GM23338 (cell line): ENCODE results near the gene CAPN9. TPM values are rescaled to one million over a fixed set of nuclear protein-coding genes. Genes with fewer than 3 reads are reported as not detected.

Experiments
- EZH2 ChIP-seq: fragments of 200-600 bp; sonication (generic); IDR thresholded peaks from one replicate; pipeline ENCODE4 v1.8.0; 2017; ENCODE audit warnings: antibody characterized with exemption, mild to moderate bottlenecking, low read depth; ENCODE audit not compliant: unreplicated experiment
- NANOG ChIP-seq: IDR thresholded peaks from 2 replicates; pipeline ENCODE4 v1.6.1; 2016; ENCODE audit warnings: antibody characterized with exemption, borderline replicate concordance
- STAT1 ChIP-seq: IDR thresholded peaks from one replicate; pipeline ENCODE4 v1.6.1; 2016; ENCODE audit warnings: antibody characterized with exemption; ENCODE audit not compliant: unreplicated experiment
- ZNF114 ChIP-seq: fragments of 250-450 bp; sonication (Bioruptor Pico); IDR thresholded peaks from 2 replicates; pipeline ENCODE4 v1.5.0; 2020; ENCODE audit warnings: mild to moderate bottlenecking, moderate library complexity
- ZNF331 ChIP-seq: fragments of 250-450 bp; sonication (Bioruptor Pico); IDR thresholded peaks from 2 replicates; pipeline ENCODE4 v1.5.0; 2020; ENCODE audit warnings: low read depth, mild to moderate bottlenecking, moderate library complexity
- polyA plus RNA-seq: library from polyadenylated mRNA; unstranded; fragments of >200 nt; fragmentation: Nextera tagmentation; extraction: Ambion mirVana; gene quantifications from 2 replicates; pipeline ENCODE4 v1.2.1, GENCODE V29; 2016
- total RNA-seq: library from RNA; depleted of rRNA; stranded (reverse); fragments of >200 nt; shearing (Covaris generic); gene quantifications from 2 replicates; pipeline ENCODE4 v1.2.3, GENCODE V29; 2014
- TF ChIP-seq, protein P1 (sequence below): fragments of 250-450 bp; sonication (Bioruptor Pico); IDR thresholded peaks from 2 replicates; pipeline ENCODE4 v1.5.0; 2020; ENCODE audit warnings: mild to moderate bottlenecking, moderate library complexity
- TF ChIP-seq, protein P2 (sequence below), 2 experiments: fragments of 200-600 bp in 1 of 2; sonication (generic) in 1 of 2; conservative IDR thresholded peaks; 2 replicates each; pipeline versions ENCODE4 v1.5.1 to v1.6.1; 2016 to 2017; ENCODE audit warnings: antibody characterized with exemption in 2 of 2, low read depth in 2 of 2, mild to moderate bottlenecking in 2 of 2, moderate library complexity in 1 of 2

Gene CAPN9
- total and polyA plus RNA-seq, 2 experiments from 2014 or later: 0.07 TPM; not detected in 1

GRCh38 chr1:230759369-230760065, 12.3 kb downstream of the CAPN9 start (continued):
- TF ChIP-seq, protein P1, sequence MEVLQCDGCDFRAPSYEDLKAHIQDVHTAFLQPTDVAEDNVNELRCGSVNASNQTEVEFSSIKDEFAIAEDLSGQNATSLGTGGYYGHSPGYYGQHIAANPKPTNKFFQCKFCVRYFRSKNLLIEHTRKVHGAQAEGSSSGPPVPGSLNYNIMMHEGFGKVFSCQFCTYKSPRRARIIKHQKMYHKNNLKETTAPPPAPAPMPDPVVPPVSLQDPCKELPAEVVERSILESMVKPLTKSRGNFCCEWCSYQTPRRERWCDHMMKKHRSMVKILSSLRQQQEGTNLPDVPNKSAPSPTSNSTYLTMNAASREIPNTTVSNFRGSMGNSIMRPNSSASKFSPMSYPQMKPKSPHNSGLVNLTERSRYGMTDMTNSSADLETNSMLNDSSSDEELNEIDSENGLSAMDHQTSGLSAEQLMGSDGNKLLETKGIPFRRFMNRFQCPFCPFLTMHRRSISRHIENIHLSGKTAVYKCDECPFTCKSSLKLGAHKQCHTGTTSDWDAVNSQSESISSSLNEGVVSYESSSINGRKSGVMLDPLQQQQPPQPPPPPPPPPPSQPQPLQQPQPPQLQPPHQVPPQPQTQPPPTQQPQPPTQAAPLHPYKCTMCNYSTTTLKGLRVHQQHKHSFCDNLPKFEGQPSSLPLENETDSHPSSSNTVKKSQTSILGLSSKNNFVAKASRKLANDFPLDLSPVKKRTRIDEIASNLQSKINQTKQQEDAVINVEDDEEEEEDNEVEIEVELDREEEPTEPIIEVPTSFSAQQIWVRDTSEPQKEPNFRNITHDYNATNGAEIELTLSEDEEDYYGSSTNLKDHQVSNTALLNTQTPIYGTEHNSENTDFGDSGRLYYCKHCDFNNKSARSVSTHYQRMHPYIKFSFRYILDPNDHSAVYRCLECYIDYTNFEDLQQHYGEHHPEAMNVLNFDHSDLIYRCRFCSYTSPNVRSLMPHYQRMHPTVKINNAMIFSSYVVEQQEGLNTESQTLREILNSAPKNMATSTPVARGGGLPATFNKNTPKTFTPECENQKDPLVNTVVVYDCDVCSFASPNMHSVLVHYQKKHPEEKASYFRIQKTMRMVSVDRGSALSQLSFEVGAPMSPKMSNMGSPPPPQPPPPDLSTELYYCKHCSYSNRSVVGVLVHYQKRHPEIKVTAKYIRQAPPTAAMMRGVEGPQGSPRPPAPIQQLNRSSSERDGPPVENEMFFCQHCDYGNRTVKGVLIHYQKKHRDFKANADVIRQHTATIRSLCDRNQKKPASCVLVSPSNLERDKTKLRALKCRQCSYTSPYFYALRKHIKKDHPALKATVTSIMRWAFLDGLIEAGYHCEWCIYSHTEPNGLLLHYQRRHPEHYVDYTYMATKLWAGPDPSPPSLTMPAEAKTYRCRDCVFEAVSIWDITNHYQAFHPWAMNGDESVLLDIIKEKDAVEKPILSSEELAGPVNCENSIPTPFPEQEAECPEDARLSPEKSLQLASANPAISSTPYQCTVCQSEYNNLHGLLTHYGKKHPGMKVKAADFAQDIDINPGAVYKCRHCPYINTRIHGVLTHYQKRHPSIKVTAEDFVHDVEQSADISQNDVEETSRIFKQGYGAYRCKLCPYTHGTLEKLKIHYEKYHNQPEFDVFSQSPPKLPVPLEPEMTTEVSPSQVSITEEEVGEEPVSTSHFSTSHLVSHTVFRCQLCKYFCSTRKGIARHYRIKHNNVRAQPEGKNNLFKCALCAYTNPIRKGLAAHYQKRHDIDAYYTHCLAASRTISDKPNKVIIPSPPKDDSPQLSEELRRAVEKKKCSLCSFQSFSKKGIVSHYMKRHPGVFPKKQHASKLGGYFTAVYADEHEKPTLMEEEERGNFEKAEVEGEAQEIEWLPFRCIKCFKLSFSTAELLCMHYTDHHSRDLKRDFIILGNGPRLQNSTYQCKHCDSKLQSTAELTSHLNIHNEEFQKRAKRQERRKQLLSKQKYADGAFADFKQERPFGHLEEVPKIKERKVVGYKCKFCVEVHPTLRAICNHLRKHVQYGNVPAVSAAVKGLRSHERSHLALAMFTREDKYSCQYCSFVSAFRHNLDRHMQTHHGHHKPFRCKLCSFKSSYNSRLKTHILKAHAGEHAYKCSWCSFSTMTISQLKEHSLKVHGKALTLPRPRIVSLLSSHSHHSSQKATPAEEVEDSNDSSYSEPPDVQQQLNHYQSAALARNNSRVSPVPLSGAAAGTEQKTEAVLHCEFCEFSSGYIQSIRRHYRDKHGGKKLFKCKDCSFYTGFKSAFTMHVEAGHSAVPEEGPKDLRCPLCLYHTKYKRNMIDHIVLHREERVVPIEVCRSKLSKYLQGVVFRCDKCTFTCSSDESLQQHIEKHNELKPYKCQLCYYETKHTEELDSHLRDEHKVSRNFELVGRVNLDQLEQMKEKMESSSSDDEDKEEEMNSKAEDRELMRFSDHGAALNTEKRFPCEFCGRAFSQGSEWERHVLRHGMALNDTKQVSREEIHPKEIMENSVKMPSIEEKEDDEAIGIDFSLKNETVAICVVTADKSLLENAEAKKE: no peak
- TF ChIP-seq ZNF114 (CRISPR knock-in tag) (no peak), ZNF331 (CRISPR knock-in tag) (no peak), EZH2 (no peak), NANOG (no peak), STAT1 (no peak)
- TF ChIP-seq, protein P2, sequence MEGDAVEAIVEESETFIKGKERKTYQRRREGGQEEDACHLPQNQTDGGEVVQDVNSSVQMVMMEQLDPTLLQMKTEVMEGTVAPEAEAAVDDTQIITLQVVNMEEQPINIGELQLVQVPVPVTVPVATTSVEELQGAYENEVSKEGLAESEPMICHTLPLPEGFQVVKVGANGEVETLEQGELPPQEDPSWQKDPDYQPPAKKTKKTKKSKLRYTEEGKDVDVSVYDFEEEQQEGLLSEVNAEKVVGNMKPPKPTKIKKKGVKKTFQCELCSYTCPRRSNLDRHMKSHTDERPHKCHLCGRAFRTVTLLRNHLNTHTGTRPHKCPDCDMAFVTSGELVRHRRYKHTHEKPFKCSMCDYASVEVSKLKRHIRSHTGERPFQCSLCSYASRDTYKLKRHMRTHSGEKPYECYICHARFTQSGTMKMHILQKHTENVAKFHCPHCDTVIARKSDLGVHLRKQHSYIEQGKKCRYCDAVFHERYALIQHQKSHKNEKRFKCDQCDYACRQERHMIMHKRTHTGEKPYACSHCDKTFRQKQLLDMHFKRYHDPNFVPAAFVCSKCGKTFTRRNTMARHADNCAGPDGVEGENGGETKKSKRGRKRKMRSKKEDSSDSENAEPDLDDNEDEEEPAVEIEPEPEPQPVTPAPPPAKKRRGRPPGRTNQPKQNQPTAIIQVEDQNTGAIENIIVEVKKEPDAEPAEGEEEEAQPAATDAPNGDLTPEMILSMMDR (conservative IDR thresholded peaks at IDR 0.05; ENCODE audit: low read depth in 2 of 2): no peak
